Mesodermal cell (in vitro differentiated cells): ENCODE results near the gene TBC1D2B.
"Not testable (repeated sequence)": the region's sequence is repeated elsewhere in the genome, so short reads cannot be mapped to it uniquely, and the experiment has no call there.

Experiments
- H3K27ac ChIP-seq: 2 replicates; pipeline ENCODE4 v1.7.0; 2013; ENCODE audit warnings: mild to moderate bottlenecking, low read depth, low read length, moderate library complexity; ENCODE audit not compliant: severe bottlenecking
- H3K36me3 ChIP-seq: 2 replicates; pipeline ENCODE4 v1.7.1; 2013; ENCODE audit warnings: mild to moderate bottlenecking, low read length, moderate library complexity; ENCODE audit not compliant: control insufficient read depth, insufficient read depth
- H3K4me1 ChIP-seq: one replicate; pipeline ENCODE4 v1.7.1; 2013; ENCODE audit warnings: mild to moderate bottlenecking, low read length; ENCODE audit not compliant: insufficient read depth, control insufficient read depth, poor library complexity, severe bottlenecking
- H3K4me3 ChIP-seq: 2 replicates; pipeline ENCODE4 v1.7.0; 2013; ENCODE audit warnings: low read length, control low read depth, mild to moderate bottlenecking; ENCODE audit not compliant: insufficient read depth, poor library complexity, severe bottlenecking; ENCODE audit errors: extremely low read depth
- H3K9me3 ChIP-seq: 2 replicates; pipeline ENCODE4 v1.7.1; 2013; ENCODE audit warnings: mild to moderate bottlenecking, low read length, moderate library complexity; ENCODE audit not compliant: control insufficient read depth
- WGBS, 2 experiments: methylation state at CpG; one replicate each; pipeline ENCODE4 v1.1.5; 2013; ENCODE audit warnings: missing lambda C conversion rate in 2 of 2; ENCODE audit not compliant: insufficient coverage in 2 of 2; 5-methylcytosine and 5-hydroxymethylcytosine counted together

Gene TBC1D2B

DNA sequence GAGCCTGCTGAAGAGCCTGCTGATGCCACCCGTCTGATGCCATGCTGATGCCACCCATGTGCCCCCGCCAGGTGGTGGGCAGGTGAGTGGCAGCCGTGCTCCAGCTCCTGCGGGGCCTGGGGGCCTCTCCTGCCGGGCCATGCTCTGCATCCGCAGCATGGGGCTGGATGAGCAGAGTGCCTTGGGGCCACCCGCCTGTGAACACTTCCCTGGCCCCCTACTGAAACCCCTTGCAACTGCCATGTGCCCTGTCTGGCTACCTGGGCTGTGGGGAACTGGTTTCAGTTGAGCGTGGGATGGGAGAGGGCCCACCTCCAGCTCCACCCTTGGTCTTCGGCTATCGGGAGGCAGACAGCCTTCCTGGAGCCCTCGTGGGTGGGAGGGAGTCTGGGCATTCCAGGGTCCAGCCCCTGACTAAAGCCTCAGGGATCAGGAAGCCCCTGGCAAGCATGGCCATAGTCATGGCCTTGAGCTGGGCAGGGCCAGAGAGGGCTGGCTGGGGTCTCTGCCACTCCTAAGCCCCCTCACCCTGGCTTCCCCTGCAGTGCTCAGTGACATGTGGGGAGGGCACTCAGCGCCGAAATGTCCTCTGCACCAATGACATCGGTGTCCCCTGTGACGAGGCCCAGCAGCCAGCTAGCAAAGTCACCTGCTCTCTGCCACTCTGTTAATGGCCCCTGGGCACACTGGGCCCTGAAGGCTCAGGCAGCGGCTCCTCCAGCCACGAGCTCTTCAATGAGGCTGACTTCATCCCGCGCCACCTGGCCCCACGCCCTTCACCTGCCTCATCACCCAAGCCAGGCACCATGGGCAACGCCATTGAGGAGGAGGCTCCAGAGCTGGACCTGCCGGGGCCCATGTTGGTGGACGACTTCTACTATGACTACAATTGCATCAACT is 92.2 kb downstream of the TBC1D2B start:
- Histone ChIP-seq H3K36me3 (no peaks in the 10 kb centered on the region), H3K27ac (no peak overlapping the region), H3K4me3 (no peak overlapping the region), H3K9me3 (no peaks in the 10 kb centered on the region), H3K4me1 (peaks cover 7% of the 10 kb centered on the region)
- 94 to 96% methylated on average over 12 to 20 of the region's 23 CpGs for WGBS, 2 experiments

DNA sequence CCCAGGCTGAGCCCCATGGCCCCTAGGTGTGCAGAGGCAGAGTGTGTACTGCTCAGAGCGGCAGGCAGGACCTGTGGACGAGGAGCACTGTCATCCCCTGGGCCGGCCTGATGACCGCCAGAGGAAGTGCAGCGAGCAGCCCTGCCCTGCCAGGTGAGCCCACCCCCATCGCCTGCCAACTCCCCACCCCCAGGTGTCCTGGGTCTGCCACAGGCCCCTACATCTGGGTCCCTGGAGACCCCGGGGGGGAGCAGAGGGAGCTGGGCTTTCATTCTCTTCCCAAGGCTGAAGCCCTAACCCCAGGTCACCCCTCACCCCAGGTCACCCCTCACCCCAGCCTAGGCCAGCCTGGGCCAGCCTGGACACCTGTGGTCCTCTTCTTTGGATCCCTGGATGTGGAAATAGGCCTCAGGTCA is 93.1 kb downstream of the TBC1D2B start:
- Histone ChIP-seq H3K36me3 (no peaks in the 10 kb centered on the region), H3K4me3 (no peak overlapping the region), H3K9me3 (no peaks in the 10 kb centered on the region), H3K27ac (no peak overlapping the region), H3K4me1 (no peaks in the 10 kb centered on the region)
- WGBS, 2 experiments, result 100% methylated on average over 1 of the region's 7 CpGs; no CpG with 5 or more reads in 1 of the 2 experiments

- WGBS, 2 experiments, result 55 to 62% methylated on average over 12 to 14 of the region's 15 CpGs
- H3K9me3 ChIP-seq, result no peaks in the 10 kb centered on the region
- no peak overlapping the region for H3K27ac ChIP-seq
- no peak overlapping the region for H3K4me3 ChIP-seq
- H3K4me1 ChIP-seq, result no peaks in the 10 kb centered on the region
- no peaks in the 10 kb centered on the region for H3K36me3 ChIP-seq
These were observed 93.6 kb downstream of the TBC1D2B start for GRCh38 chr15:77983708-77984445.

DNA sequence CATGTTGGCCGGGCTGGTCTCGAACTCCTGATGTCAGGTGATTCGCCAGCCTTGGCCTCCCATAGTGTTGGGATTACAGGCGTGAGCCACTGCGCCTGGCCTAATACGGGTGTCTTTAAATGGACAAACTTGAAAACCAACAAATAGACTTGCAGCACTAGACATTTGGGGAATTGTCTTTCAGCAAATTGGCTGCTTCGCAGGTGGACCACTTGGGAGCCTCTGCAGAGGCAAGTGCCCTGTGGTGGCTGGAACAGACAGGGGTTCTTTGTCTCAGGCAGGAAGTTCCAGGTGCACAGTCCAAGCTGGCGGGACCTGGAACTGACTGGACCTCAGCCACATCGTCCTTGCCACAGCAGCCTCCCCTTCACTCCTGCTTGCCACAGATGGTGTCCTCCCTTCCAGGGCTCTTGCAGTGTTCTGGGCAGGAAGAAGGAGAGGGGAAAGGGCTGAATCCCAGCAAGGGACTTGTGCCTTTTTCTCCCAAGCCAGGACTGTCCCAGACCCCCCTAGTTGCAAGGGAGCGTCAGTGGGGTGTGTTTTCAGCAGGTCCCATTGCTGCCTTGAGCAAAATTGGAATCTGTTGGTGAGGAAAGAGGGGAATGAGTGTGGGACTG is 94.3 kb downstream of the TBC1D2B start:
- no peak overlapping the region for H3K4me3 ChIP-seq
- no peaks in the 10 kb centered on the region for H3K36me3 ChIP-seq
- 84 to 85% methylated on average over 8 to 9 of the region's 10 CpGs for WGBS, 2 experiments
- no peaks in the 10 kb centered on the region for H3K4me1 ChIP-seq
- no peaks in the 10 kb centered on the region for H3K9me3 ChIP-seq
- no peak overlapping the region for H3K27ac ChIP-seq

DNA sequence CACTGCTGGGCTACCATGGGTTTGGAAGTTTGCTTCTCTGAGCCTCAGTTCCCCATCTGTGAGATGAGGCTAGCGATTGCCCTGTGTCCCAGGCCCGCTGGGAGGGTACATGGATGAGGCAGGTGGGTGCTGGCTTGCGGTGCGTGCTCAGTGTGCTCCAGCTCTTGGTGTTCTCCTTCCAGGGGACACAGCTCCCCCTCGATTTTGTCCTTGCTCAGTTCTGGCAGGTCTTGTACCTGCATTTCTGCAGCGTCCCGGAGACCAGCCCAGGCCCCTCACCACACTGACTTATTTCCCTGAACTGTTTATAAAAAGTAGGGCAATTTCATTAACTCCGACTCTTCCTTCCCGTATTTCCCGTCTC is 95.4 kb downstream of the TBC1D2B start:
- no peaks in the 10 kb centered on the region for H3K36me3 ChIP-seq

DNA sequence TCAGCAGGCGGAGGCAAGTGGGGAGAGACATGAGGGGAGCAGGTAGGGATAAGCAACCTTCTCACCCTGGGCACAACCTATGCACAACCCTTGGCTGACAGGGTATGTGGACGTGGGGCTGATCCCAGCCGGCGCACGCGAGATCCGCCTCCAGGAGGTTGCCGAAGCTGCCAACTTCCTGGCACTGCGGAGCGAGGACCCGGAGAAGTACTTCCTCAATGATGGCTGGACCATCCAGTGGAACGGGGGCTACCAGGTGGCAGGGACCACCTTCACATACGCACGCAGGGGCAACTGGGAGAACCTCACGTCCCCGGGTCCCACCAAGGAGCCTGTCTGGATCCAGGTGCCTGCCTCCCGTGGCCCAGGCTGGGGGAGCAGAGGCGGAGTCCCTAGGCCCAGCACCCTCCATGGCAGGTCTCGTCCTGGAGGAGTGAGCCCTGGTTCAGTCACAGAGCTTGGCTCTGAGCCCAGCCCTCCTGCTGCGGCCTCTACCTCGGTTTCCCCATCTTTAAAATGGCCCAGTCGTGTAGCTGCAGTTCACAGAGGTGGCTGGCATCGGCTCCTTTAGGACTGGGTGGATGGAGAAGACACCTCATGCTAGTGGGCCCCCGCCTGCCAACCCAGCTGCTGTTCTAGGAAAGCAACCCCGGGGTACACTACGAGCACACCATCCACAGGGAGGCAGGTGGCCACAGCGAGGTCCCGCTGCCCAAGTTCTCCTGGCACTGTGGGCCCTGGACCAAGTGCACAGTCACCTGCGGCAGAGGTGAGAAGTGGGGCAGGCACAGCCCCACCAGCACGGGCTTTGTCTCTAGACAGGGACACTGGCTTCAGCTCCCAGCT is 96.0 kb downstream of the TBC1D2B start:
- Histone ChIP-seq H3K36me3 (no peaks in the 10 kb centered on the region), H3K4me3 (no peak overlapping the region), H3K27ac (no peak overlapping the region), H3K4me1 (no peaks in the 10 kb centered on the region), H3K9me3 (no peaks in the 10 kb centered on the region)
- WGBS, 2 experiments, result 87 to 89% methylated on average over 29 to 30 of the region's 30 CpGs

More for the DNA sequence above, 95.4 kb downstream of the TBC1D2B start:
- Histone ChIP-seq H3K4me1 (no peaks in the 10 kb centered on the region), H3K9me3 (no peaks in the 10 kb centered on the region), H3K27ac (no peak overlapping the region), H3K4me3 (no peak overlapping the region)
- 82 to 88% methylated on average over 7 to 10 of the region's 10 CpGs for WGBS, 2 experiments

DNA sequence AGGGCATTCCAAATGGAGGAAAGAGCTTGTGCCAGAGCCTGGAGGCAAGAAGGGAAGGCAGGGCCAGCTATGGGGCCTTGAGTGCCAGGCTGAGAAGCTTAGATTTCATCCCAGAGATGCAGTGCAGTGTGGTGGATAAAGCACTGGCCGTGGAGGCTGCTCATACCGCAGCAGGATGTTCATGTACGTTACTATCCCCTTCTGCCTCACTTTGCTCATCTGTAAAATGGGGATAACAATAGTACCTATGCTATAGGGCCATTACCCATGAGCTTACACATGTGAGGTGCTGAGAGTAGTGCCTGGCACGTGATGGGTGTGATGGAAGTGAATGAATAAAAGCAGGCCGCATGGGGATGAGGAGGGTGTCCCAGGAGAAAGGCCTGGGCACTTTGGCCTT is 96.8 kb downstream of the TBC1D2B start:
- H3K4me1 ChIP-seq, H3K9me3 ChIP-seq, H3K4me3 ChIP-seq, H3K36me3 ChIP-seq, H3K27ac ChIP-seq: not testable (repeated sequence)
- 100% methylated on average over 2 of the region's 5 CpGs; no CpG with 5 or more reads in 1 of the 2 experiments for WGBS, 2 experiments

DNA sequence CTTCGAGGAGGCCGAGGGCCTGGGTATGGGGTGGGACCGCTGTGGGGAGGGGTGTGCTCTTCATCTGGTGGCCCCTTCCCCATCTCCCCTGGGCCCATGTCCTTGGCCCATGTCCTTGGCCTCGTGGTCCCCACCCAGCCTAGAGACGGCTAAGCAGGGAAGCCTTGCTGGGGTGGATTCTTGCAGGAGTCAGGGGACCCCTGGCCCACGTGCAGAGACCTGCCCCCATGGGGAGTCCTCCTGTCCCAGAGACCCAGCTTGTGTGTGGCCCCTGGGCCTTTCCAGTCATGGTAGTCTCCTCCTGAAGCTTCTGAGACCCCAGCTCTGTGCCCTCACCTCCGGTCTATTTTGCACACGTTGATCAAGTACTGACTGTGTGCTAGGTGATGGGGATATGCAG is 97.4 kb downstream of the TBC1D2B start:
- 85 to 100% methylated on average over 2 to 6 of the region's 8 CpGs for WGBS, 2 experiments
- H3K36me3 ChIP-seq, result no peaks in the 10 kb centered on the region
- H3K9me3 ChIP-seq, result no peaks in the 10 kb centered on the region
- no peak overlapping the region for H3K4me3 ChIP-seq
- no peak overlapping the region for H3K27ac ChIP-seq
- peaks cover 4% of the 10 kb centered on the region for H3K4me1 ChIP-seq

DNA sequence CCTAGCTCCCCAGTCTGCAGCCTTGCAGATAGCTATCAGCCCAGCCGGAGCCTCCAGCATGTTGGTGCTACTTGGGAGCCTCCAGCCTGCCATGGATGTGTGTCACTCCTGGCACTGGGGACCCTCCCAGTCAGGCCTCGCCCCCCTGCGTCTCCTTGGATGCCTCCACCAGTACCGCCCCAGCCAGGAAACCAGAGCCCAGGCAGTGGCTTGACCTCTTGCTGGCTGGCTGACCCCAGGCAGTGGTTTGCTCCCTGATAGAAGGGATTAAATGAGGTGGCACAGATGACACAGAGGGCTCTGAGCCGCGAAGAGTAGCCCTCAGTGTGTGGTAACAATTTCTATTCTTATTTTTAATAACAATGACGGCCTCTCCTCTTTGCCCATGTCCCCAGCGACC is 98.4 kb downstream of the TBC1D2B start:
- not testable (repeated sequence) for H3K9me3 ChIP-seq, H3K36me3 ChIP-seq, H3K4me1 ChIP-seq, H3K27ac ChIP-seq, H3K4me3 ChIP-seq
- WGBS, 2 experiments, result 79 to 80% methylated on average over 4 of the region's 8 CpGs

DNA sequence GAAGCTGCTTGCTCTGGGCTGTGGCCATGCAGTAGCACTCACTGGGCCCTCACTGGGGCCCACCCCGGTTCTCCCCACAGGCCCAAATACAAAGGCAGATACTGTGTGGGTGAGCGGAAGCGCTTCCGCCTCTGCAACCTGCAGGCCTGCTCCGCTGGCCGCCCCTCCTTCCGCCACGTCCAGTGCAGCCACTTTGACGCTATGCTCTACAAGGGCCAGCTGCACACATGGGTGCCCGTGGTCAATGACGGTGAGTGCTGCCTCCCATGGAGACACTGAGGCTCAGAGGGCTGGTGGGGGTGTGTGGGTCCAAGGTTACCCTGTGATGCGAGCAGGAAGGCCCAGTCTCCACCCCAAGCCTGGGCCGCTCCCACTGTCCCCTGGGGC is 98.8 kb downstream of the TBC1D2B start:
- not testable (repeated sequence) for H3K4me1 ChIP-seq, H3K9me3 ChIP-seq, H3K4me3 ChIP-seq, H3K27ac ChIP-seq, H3K36me3 ChIP-seq
- 80% methylated on average over 2 of the region's 13 CpGs; no CpG with 5 or more reads in 1 of the 2 experiments for WGBS, 2 experiments
